MM.1S (cell line): ENCODE data around the gene SLC27A2.

Experiments used
- EZH2 ChIP-seq: fragments of 300-600 bp; sonication (generic); optimal IDR thresholded peaks from 2 replicates; pipeline ENCODE3; 2017; ENCODE audit warnings: low read depth, mild to moderate bottlenecking, antibody characterized with exemption, low read length, mixed read lengths
- EZH2phosphoT487 ChIP-seq: fragments of 300-600 bp; sonication (generic); IDR thresholded peaks from 2 replicates; pipeline ENCODE4 v1.6.1; 2018; ENCODE audit warnings: antibody characterized with exemption, low read length
- TF ChIP-seq, protein P1 (sequence below): fragments of 300-600 bp; sonication (generic); IDR thresholded peaks from 2 replicates; pipeline ENCODE4 v1.5.1; 2016; ENCODE audit warnings: antibody characterized with exemption, low read length, mixed read lengths

GRCh38 chr15:50150851-50151250, 31.1 kb upstream of the SLC27A2 start:
- TF ChIP-seq, protein P1, sequence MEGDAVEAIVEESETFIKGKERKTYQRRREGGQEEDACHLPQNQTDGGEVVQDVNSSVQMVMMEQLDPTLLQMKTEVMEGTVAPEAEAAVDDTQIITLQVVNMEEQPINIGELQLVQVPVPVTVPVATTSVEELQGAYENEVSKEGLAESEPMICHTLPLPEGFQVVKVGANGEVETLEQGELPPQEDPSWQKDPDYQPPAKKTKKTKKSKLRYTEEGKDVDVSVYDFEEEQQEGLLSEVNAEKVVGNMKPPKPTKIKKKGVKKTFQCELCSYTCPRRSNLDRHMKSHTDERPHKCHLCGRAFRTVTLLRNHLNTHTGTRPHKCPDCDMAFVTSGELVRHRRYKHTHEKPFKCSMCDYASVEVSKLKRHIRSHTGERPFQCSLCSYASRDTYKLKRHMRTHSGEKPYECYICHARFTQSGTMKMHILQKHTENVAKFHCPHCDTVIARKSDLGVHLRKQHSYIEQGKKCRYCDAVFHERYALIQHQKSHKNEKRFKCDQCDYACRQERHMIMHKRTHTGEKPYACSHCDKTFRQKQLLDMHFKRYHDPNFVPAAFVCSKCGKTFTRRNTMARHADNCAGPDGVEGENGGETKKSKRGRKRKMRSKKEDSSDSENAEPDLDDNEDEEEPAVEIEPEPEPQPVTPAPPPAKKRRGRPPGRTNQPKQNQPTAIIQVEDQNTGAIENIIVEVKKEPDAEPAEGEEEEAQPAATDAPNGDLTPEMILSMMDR = no peak
- TF ChIP-seq EZH2 (no peak), EZH2phosphoT487 (no peak)
